HG03103 (cell line): ENCODE results near the gene CD5L.

Experiments used
- ATAC-seq: cut with Tn5 transposase; IDR thresholded peaks from one replicate; pipeline ENCODE4 v1.9.1; 2021; ENCODE audit warnings: low read depth; ENCODE audit not compliant: unreplicated experiment

CD5L gene

DNA sequence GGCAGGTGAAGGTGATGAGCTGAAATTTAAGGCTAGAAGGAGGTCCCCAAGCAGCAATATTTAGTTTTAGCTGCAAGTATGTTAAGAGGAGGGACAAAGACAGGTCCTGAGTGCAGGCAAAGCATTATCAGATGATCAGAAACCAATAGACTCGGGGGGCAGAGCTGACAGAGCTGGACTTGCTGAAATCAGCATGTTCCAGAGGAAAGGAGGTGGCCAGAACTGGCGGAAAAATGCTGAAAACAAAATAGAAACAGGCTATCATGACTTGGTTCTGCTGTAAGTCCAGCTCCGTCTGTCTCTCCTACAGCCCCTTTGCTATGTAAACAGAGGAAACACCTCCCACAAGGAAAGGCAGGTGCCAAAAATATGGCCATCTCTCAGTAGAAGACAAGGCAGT is at the start of gene CD5L:
TSS of gene CD5L (minus strand) at position 101 of the 400 bp plus-strand sequence. CDS start 107 bp downstream, outside the sequence.
- no peak for ATAC-seq

GRCh38 chr1:157882580-157882979 is 41.0 kb upstream of the CD5L start:
- no peak for ATAC-seq

- no peak for ATAC-seq
Measured at GRCh38 chr1:157880621-157881020, 39.0 kb upstream of the CD5L start.

DNA sequence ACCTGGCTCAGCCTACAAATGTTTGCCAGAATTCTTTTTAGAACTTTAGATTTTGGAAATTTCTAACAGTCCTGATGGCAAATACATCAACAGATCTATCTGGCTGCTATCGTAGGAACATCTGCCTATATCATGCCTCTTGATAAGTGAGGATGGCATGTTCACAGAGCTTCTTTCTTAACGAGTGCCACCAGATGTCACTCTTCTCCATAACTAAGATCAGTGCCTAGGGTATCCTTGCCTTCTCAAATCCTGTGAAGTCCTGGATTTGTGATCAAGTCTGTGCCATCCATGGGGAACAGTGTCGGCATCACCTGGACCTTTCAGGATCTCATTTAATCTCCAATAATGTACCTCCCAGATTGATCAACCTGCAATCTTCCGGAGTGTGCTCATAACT is 36.5 kb upstream of the CD5L start:
- no peak for ATAC-seq

GRCh38 chr1:157870490-157870889 is 28.9 kb upstream of the CD5L start:
- no peak for ATAC-seq

- ATAC-seq: no peak
Measured at GRCh38 chr1:157868654-157869053, 27.0 kb upstream of the CD5L start.

- ATAC-seq: no peak
Measured at GRCh38 chr1:157862114-157863070, 20.8 kb upstream of the CD5L start.

DNA sequence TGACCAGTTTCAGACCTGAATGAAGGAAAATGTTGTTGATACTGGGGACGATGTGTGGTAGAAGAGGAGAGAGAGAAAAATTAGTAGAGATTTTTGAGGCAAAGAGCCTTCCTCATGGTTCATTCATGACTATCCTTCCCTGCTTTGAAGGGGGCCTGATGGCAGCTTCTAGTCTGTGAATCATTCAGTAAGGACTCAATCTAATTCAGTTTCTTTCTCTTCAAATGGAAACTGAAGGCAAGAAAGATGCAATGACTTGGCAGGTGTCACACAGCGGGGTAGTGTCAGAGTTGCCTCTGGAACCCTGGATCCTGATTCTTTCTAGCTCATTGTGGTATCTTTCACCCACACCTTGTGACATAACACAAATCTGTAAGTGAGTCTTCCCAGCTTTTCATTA is 14.9 kb upstream of the CD5L start:
- no peak for ATAC-seq

GRCh38 chr1:157852476-157852875 is 10.9 kb upstream of the CD5L start:
- no peak for ATAC-seq

- no peak for ATAC-seq
Measured at GRCh38 chr1:157849229-157849875, 7.7 kb upstream of the CD5L start.

GRCh38 chr1:157844089-157844830 is 2.7 kb upstream of the CD5L start:
- ATAC-seq: no peak

DNA sequence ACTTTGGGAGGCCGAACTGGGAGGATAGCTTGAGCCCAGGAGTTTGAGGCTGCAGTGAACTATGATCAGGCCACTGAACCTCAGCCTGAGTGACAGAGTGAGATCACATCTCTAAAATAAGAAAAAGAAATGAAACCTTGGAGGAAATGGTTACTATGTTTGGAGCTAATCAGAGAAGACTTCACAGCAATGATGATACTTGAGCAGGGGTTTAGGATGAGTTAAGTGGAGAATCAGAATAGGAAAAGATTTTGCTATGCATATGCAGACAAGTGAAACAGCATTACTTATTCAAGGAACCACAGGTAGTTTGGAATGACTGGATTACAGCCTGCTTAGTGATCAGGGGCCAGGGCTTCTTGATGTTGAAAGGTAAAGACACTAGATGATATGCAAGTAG is 1.3 kb upstream of the CD5L start:
- no peak for ATAC-seq

DNA sequence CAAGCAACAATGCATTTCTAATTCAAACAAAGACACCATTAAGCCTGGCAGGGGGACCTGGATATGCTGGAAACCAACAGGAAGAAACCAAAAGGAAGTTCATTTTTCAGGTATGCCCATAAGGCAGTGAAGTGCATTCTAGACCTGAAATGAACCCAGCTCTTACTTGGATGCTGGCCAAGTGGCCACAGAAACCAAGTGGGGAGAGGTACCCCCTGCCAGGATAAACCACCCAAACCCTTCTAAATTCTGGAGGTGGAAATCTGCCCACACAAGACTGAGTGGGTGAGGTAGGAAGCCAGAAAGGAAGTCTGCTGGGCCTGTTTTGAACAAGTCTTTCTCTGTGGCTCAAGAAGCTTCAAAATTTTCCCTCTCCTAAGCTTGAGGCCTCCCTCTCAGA is 2.6 kb downstream of the CD5L start:
- ATAC-seq: no peak

DNA sequence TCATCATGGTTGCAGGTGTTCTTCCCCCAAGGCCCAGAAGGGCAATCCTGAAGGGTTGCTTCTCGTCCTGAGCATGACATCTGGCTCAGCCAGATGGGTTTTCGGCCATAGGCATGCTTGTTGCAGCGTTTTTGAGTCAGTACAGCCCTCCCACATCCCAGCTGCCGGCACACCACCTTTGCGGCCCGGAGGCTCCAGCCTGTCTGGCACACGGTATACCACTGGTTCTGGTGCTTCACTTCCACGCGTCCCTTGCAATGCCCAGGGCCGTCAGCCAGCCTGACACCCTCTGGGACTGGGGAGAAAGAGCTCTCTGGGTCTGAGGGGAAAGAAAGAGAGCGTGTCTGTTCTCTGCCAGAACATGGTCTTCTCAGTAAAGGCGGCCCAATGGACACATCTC is 7.2 kb downstream of the CD5L start:
- no peak for ATAC-seq

- ATAC-seq: no peak
Measured at GRCh38 chr1:157833145-157833544, 8.5 kb downstream of the CD5L start.

DNA sequence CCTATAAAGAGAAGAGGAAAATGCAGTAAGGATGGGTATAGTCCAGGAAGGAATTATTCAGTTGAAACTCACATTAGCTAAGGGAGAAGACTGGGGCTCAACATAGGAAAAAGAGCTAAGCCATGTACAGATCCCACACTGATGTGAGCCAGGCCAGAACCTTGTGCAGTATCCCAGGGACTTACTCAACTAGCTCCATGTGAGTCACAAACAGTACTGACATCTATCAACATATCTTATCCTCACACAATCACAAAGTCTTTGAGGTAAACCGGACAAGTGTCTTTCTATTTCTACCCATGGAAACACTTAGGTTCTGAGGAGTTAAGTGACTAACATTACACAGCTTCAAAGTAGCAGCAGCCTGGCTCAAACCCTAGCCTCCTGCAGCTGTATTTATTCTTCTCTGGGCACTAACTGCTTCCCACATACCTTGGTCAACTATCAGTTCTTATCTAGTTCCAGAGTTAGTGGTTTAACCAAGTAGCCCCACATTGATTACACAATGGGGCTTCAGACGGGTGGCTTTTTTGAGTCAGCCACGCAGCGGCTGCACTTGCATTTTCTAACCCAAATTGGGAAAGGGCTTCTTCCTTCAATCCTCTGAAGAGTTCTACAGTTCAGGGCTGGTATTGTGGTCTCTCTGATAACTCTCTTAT is 9.5 kb downstream of the CD5L start:
- no peak for ATAC-seq

GRCh38 chr1:157830887-157831286 is 10.7 kb downstream of the CD5L start:
- no peak for ATAC-seq

GRCh38 chr1:157829711-157830110 is 11.9 kb downstream of the CD5L start:
- ATAC-seq: no peak

DNA sequence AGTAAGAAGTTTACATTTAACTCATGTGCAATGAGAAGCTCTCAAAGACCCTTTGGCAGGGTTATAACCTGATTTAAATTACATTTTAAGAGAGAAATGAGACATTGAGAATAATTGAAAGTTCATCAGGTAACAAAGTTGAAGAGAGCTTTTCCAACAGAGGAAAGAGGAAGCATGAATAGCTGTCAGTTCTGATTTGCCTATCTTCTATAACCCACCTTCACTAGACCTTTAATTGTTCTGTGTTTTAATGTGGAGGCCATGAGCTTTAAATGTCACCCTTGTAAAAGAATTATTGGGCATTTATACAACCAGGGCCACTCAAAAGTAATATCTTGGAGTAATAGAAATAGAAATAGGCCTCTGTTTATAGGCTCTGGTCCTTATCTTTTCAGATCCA is 12.4 kb downstream of the CD5L start:
- no peak for ATAC-seq

DNA sequence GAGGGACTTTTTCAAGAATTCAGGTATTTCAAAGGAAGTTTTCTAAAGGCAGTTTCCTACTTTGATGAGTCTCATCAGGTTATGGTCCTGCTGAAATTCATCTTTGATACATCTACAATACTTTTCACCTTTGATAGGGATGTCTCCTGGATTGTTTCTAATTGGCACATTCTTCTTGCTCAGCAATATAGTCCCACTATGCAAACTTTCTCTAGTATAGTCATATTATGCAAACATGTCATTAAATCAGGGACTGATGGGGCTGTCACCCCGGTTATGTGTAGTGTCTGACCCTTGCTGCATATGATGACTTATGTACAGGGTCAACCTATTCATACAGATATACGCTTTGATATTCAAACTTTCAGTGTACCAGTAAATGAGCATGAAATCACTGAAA is 21.3 kb downstream of the CD5L start:
- ATAC-seq: no peak

- no peak for ATAC-seq
Measured at GRCh38 chr1:157819896-157820295, 21.7 kb downstream of the CD5L start, which contains the start of gene FCRL1. FCRL1 (minus strand) TSS chr1:157820120; CDS start chr1:157820037, 83 bp downstream.
